Stimulated activated CD4-positive, alpha-beta T cell treated with anti-CD3 and anti-CD28 coated beads, Interleukin-2, amount 100 ng/mL, for 4 hours (primary cell): Measurements from ENCODE around the gene PRMT2.
"Not testable (repeated sequence)": the region's sequence is repeated elsewhere in the genome, so short reads cannot be mapped to it uniquely, and the experiment has no call there.

ENCODE experiments used
- DNase-seq: peaks from one replicate; pipeline ENCODE4 v3.0.0-alpha.2; 2020; ENCODE audit warnings: low read depth

Gene PRMT2

DNA sequence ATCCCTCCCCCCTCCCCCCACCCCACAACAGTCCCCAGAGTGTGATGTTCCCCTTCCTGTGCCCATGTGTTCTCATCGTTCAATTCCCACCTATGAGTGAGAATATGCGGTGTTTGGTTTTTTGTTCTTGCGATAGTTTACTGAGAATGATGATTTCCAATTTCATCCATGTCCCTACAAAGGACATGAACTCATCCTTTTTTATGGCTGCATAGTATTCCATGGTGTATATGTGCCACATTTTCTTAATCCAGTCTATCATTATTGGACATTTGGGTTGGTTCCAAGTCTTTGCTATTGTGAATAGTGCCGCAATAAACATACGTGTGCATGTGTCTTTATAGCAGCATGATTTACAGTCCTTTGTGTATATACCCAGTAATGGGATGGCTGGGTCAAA lies 33.4 kb downstream of the PRMT2 start:
- DNase-seq, result not testable (repeated sequence)

DNA sequence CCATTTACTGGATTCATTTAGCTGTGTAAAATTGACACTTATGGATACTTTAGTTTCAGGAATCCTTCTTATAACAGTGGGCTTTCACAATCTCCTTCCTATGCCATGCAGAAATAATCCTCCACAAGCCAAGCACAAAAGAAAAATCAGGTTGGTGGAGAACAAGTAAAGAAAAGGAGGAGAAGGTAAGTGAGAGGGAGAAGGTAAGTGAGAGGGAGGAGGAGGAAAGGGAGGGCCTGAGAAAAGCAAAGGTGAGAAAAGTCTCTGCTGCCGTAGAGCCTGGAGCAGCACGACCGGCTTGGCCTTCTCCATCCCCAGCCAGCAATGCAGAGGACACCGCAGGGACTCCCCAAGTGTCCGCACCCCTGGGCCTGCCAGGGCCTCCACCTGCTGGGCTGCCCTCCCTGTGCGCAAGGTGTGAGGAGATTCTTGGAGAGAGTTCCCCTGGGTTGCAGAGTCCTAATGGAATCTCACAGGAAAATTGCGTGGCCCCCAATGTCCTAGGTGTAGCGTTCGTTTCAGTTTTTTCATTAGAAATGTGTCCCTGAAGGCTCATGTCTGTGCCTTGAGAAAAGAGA lies 39.0 kb downstream of the PRMT2 start:
- DNase-seq, result no peak

DNA sequence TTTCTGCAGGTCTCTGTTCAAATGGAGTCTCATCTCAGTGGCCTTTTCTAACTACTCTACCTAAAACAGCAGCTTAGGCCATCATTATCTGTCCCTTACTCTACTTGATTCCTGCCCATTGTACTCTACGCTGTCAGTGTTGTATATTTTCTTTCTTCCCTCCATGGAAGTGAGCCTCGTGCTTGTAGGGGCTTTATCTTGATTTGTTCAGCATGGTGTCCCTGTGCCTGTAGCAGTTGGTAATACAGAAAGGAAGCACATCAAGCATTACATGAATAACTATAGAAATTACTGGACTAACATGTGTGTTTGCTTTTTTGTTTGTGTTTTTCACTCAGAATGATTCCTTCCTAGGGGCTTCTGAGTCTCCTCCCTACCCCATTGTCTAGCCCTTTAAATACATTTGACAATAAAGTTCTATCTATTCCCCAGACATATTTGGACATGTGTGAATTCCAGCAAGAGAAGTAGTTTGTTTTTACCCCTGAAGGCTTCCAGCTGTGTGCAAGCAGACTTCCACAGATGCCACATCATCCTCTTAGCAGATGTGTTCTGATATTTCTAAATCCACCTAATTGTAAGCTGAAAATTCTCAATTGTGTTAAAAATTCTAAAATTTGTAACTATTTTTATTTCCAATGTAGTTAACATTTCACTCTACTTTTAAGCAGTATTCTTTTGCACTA lies 40.3 kb downstream of the PRMT2 start:
- no peak for DNase-seq

DNA sequence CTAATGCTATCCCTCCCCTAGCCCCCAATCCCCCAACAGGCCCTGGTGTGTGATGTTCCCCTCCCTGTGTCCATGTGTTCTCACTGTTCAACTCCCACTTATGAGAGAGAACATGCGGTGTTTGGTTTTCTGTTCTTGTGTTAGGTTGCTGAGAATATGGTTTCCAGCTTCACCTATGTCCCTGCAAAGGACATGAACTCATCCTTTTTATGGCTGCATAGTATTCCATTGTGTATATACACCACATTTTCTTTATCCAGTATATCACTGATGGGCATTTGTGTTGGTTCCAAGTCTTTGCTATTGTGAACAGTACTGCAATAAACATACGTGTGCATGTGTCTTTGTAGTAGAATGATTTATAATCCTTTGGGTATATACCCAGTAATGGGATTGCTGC lies 41.1 kb downstream of the PRMT2 start:
- not testable (repeated sequence) for DNase-seq

DNA sequence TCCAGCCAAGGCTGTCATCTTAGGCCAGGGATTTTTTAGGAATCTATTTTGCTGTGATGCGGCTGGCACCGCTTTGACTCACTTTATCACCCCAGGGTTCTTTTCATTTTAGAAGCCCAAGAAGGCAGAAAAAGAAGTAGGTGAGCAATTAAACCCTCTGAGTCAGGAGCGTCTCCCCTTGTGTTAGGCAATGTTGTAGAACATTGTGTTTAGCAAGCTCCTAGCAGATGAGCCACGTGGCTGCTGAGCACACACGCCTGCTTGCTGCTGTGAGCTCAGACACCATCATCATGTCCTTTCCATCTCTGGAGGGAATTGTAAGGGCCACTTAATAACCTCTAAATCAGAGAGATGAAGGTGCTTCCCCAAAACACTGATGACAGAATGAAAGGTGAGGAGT lies 46.1 kb downstream of the PRMT2 start:
- DNase-seq, result not testable (repeated sequence)

DNA sequence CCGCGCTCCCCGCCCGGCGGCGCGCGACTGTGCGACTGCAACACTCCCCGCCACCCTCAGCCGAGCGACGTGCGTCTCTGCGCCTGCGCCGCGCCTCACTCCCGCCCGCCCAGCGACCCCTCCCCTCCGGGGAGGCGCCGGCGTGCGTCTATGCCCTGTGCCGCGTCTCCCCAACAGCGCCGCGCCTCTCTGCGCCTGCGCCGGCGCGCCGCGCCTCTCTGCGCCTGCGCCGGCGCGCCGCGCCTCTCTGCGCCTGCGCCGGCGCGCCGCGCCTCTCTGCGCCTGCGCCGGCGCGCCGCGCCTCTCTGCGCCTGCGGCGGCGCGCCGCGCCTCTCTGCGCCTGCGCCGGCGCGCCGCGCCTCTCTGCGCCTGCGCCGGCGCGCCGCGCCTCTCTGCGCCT lies 63.2 kb downstream of the PRMT2 start:
- not testable (repeated sequence) for DNase-seq

DNA sequence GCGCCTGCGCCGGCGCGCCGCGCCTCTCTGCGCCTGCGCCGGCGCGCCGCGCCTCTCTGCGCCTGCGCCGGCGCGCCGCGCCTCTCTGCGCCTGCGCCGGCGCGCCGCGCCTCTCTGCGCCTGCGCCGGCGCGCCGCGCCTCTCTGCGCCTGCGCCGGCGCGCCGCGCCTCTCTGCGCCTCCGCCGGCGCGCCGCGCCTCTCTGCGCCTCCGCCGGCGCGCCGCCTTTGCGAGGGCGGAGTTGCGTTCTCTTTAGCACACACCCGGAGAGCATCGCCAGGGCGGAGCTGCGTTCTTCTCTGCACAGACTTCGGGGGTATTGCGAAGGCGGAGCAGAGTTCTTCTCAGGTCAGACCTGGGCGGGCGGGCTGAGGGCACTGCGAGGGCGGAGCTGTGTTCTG lies 63.6 kb downstream of the PRMT2 start:
- not testable (repeated sequence) for DNase-seq
